Spinal cord (tissue), 10 donors: Measurements from ENCODE around the gene NR2F2. TPM values are rescaled to one million over a fixed set of nuclear protein-coding genes. Genes with fewer than 3 reads are reported as not detected.

Experiments used
- DNase-seq, 6 donors: peaks; one replicate each; pipeline versions ENCODE4 v3.0.0 to v3.0.0-alpha.2; 2013 to 2015; ENCODE audit warnings: low spot score in 6 of 6, low read depth in 4 of 6
- H3K27ac ChIP-seq: one replicate; pipeline ENCODE4 v1.5.1; 2013; ENCODE audit warnings: low read depth, low read length, control low read depth
- H3K27me3 ChIP-seq: one replicate; pipeline ENCODE4 v1.6.1; 2013; ENCODE audit warnings: low read length; ENCODE audit not compliant: control insufficient read depth, insufficient read depth
- H3K36me3 ChIP-seq: one replicate; pipeline ENCODE4 v1.6.1; 2013; ENCODE audit warnings: low read length; ENCODE audit not compliant: control insufficient read depth, insufficient read depth
- H3K4me1 ChIP-seq: one replicate; pipeline ENCODE4 v1.6.1; 2013; ENCODE audit warnings: low read length; ENCODE audit not compliant: control insufficient read depth, insufficient read depth
- H3K4me3 ChIP-seq: one replicate; pipeline ENCODE4 v1.5.1; 2013; ENCODE audit warnings: low read depth, low read length, control low read depth
- H3K9me3 ChIP-seq: one replicate; pipeline ENCODE4 v1.6.1; 2013; ENCODE audit warnings: low read length; ENCODE audit not compliant: control insufficient read depth, insufficient read depth
- WGBS: methylation state at CpG from one replicate; pipeline ENCODE4 v1.1.5; 2013; ENCODE audit warnings: missing lambda C conversion rate; ENCODE audit not compliant: insufficient coverage; 5-methylcytosine and 5-hydroxymethylcytosine counted together
- polyA plus RNA-seq, 2 donors: library from polyadenylated mRNA; unstranded; fragments of 120-200 nt; gene quantifications; one replicate each; pipeline ENCODE4 v1.2.1, GENCODE V29; 2013; ENCODE audit not compliant: insufficient read length in 2 of 2
- total RNA-seq, 2 donors: library from RNA; depleted of rRNA in 1 of 2; stranded (reverse); fragments of 120-200 nt in 1 of 2; fragments of >200 nt in 1 of 2; gene quantifications; one replicate each; pipeline versions ENCODE4 v1.2.3 to v1.2.4, GENCODE V29; 2013 to 2014
- donor health status: healthy.

Gene NR2F2
- total and polyA plus RNA-seq, 4 donors, result 21.4 to 96.9 (median 67.6) TPM

DNA sequence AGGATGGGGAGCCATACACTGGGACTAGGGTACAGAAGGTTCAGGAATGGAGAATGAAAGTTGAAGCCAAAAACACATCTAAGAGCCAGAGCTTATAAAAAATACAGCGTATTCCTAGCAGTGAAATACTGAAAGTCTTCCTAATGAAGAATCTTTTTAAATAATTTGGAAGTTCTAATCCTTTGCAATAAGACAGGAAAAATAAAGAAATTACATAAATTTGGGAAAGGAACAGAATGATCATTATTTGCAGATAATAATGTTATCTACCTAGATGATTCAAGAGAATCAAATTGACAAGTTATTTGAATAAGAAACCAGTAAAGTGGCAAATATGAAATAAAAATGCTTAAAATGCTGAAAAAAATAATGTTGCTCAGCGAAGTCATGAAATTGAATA is 32.3 kb upstream of the NR2F2 start:
- Histone ChIP-seq H3K36me3 (no peaks in the 10 kb centered on the region), H3K27ac (no peak overlapping the region), H3K4me1 (no peaks in the 10 kb centered on the region), H3K4me3 (no peak overlapping the region), H3K27me3 (no peaks in the 10 kb centered on the region), H3K9me3 (peaks cover 3% of the 10 kb centered on the region)
- 100% methylated on average over 1 of the region's 2 CpGs for WGBS
- DNase-seq, result no peak

DNA sequence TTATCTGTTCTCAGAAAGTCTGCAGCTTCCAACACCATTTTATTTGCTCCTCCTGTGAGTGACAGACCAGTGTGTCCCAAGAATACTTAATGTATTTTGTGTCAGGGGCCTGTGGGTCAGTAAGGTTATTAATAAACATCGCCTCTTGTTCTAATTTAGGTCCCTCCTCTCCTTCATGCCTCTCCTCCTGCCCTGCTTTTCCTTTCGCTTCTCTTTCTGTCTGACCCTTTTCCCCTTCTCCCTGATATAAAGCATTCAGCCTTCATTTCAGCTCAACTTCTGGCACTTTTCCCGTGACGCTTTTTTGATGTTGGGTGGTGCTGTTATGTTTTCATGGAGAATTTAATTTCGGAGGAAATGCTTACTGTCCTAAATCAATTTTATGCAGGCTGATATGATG is 29.7 kb upstream of the NR2F2 start:
- H3K27ac ChIP-seq, result peak overlapping the region; percentile 42
- H3K4me3 ChIP-seq, result no peak overlapping the region
- no CpG with 5 or more reads among the region's 5 CpGs for WGBS
- H3K36me3 ChIP-seq, result no peaks in the 10 kb centered on the region
- no peaks in the 10 kb centered on the region for H3K4me1 ChIP-seq
- DNase-seq, result no peak
- peaks cover 3% of the 10 kb centered on the region for H3K9me3 ChIP-seq
- H3K27me3 ChIP-seq, result no peaks in the 10 kb centered on the region

DNA sequence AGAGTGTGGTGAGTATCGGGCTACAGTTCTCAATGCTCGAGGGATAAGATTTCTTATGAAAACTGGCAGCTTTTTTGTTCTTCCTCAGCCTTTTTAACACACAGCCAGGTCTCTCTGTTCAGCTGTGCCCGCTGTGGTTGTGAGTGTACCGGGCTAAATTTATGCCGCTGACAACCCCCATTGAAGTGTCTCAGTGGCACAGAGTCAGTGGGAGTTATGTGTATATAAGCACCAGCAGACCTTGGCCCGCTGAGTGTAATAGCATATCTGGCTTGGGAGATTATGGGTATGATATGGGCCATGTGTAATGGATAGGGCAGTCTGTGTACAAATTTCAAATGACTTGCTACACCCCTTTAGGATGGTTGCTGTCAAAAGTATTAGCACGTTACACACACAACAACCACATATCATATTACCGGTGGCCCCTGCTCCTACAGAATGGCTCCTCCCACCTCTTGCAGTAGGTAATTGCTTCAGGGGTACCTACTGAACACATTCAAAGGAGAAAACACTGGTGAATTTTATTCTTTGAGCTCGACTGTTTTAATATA is 26.9 kb upstream of the NR2F2 start:
- DNase-seq, result no peak
- H3K9me3 ChIP-seq, result no peaks in the 10 kb centered on the region
- H3K27me3 ChIP-seq, result no peaks in the 10 kb centered on the region
- H3K36me3 ChIP-seq, result no peaks in the 10 kb centered on the region
- no peak overlapping the region for H3K27ac ChIP-seq
- 83% methylated on average over 1 of the region's 9 CpGs for WGBS
- no peak overlapping the region for H3K4me3 ChIP-seq
- H3K4me1 ChIP-seq, result no peaks in the 10 kb centered on the region

DNA sequence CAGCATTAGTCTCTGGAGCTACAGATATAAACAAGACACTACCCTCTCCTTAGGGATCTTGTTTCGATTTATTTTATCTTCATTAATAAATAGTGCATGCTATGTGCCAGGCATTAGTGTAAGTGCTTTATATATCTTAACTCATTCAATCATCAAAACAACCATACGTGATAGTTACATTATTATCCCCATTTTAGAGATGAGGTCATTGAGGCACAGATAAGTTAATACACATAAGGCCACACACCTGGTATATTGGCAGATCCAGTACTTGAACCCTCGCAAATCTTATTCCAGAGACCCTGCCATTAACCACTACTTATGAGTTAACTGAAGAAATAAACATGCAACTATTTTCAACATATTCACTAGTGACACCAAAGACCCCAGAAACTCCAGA is 25.7 kb upstream of the NR2F2 start:
- no peak for DNase-seq
- H3K4me3 ChIP-seq, result no peak overlapping the region
- no peaks in the 10 kb centered on the region for H3K4me1 ChIP-seq
- no peak overlapping the region for H3K27ac ChIP-seq
- no peaks in the 10 kb centered on the region for H3K9me3 ChIP-seq
- H3K27me3 ChIP-seq, result no peaks in the 10 kb centered on the region
- no peaks in the 10 kb centered on the region for H3K36me3 ChIP-seq
- 100% methylated on average over 1 of the region's 3 CpGs for WGBS

DNA sequence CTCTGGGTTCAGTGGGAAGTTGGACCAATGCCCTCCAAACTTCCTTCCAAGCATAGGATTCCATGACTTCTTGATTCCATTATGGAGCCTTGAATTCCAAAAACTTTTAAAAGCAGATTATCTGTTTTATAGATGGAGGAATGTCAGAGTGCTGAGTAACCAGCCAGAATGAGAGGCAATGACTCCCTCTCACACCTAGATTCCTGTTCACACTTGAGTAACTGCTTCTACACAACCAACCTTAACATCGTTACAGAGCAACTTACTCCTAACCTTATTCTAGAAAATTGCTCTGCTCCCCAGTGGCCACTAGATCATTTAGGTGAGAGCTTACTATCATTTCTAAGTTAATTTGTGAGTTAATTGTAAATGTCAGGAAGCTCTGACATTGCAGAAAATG is 24.2 kb upstream of the NR2F2 start:
- WGBS, result no CpG with 5 or more reads among the region's 1 CpG
- Histone ChIP-seq H3K36me3 (no peaks in the 10 kb centered on the region), H3K27me3 (no peaks in the 10 kb centered on the region), H3K4me3 (no peak overlapping the region), H3K9me3 (no peaks in the 10 kb centered on the region), H3K27ac (no peak overlapping the region), H3K4me1 (no peaks in the 10 kb centered on the region)
- DNase-seq, result no peak

DNA sequence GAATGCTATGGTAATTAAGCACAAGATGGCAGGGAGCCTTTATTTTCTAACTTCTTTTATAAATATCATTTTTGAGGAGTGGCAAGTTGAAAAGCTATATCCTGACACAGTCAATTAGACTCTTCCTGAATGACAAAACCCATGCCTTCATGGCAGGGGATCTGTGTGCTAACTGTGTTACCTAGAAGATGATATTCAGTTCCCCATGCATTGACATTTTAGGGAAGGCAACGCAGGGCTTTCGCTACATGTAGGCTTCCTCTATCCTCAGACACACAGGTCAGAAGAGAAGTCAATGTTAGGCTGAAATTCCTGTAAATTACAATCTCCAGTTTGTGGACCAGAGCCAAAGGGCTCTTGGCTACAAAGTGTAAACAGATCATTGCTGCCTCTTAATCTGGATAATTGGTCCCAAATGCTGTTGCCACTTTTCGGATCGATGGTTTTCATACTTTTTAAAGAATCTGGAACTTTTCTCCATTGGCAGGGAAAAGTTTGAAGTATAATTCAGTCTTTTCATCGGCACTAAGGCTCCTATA is 22.6 kb upstream of the NR2F2 start:
- no peak for DNase-seq
- H3K4me1 ChIP-seq, result no peaks in the 10 kb centered on the region

DNA sequence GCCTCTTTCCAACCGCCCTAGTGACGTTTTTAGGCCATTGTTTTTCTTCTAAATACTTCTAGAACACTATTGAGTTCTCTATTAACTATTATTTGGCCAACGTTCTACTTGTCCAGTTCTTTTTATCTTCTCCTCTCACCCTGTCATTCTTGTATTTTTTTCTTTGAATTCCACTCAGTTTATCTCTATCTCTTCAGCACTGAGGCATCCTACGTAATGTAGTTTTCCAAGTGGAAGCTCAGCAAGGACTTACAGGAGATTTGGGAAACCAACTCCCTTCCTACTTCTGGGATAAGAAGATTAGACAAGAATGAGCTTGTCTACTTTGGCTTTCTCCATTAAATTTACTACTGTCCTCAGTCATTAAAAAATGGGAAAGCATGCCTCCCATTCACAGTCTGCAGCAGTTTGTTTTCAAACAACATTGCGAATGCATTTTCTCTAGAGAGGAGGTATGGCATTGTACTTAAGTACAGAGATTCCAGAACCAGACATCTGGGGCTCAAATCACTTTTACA is 21.3 kb upstream of the NR2F2 start:
- Histone ChIP-seq H3K27me3 (no peaks in the 10 kb centered on the region), H3K9me3 (no peaks in the 10 kb centered on the region), H3K27ac (no peak overlapping the region), H3K4me1 (no peaks in the 10 kb centered on the region), H3K36me3 (no peaks in the 10 kb centered on the region), H3K4me3 (no peak overlapping the region)
- 60% methylated on average over 3 of the region's 5 CpGs for WGBS
- no peak for DNase-seq

More for the DNA sequence above, 22.6 kb upstream of the NR2F2 start:
- Histone ChIP-seq H3K27me3 (no peaks in the 10 kb centered on the region), H3K4me3 (no peak overlapping the region), H3K27ac (no peak overlapping the region), H3K36me3 (no peaks in the 10 kb centered on the region), H3K9me3 (no peaks in the 10 kb centered on the region)
- WGBS, result 100% methylated on average over 1 of the region's 5 CpGs

DNA sequence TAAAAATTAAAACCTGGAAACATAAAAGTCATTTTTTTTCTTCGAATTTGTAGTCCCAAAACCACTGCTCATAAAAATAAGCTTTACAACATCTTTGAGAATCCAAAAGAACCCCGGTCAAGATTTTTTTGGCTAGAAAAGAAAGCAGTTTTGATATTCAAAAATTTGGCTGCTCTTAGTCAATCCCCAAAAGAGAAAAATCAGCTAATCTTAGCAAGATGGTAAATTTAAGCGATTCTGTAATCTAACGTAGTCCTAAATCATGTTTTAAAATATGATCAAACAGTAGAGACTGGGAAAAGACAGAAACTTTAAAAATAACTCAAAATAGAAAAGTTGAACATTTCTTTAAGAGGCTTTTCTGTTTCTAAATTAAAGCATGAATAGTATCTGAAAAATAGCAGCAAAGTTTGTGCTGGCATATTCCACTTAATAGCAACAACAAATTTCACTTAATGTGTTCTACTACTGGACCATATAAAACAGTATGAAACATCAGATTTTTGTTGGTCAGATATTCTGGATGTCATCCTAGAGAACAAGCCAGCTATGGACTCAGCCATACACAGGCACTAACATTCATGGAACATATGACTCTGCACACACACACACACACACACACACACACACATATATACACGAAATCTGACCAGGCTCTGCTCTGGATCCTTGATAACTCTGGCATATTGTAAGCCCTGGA is 19.1 kb upstream of the NR2F2 start:
- DNase-seq, result no peak
- H3K36me3 ChIP-seq, result no peaks in the 10 kb centered on the region
- no peaks in the 10 kb centered on the region for H3K9me3 ChIP-seq
- WGBS, result no CpG with 5 or more reads among the region's 5 CpGs
- no peak overlapping the region for H3K4me3 ChIP-seq
- no peak overlapping the region for H3K27ac ChIP-seq
- no peaks in the 10 kb centered on the region for H3K4me1 ChIP-seq
- H3K27me3 ChIP-seq, result no peaks in the 10 kb centered on the region

DNA sequence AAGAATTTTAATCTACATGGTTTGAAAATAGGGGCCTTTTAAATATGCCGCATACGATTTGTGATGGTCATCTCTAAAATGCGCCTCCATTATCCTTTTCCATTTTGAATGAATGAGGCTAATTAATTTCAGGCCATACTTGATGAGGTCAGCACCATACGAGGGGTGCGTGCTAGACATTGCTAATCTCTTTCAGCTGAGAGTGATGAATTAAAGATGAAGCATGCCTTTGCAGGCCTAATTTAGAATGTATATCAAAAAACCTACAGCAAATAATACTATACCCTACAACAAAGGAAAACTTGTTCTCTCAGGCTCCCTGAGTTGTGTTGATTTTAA is 18.6 kb upstream of the NR2F2 start:
- H3K9me3 ChIP-seq, result no peaks in the 10 kb centered on the region
- no peaks in the 10 kb centered on the region for H3K36me3 ChIP-seq
- no peaks in the 10 kb centered on the region for H3K27me3 ChIP-seq
- H3K4me3 ChIP-seq, result no peak overlapping the region
- H3K27ac ChIP-seq, result no peak overlapping the region
- WGBS, result no CpG with 5 or more reads among the region's 5 CpGs
- peak in 2 of 6 donors; percentile 44 to 48 for DNase-seq
- H3K4me1 ChIP-seq, result no peaks in the 10 kb centered on the region
